GM12892 (cell line): ENCODE data around the gene ITGB3BP.

Source experiments
- POLR2A ChIP-seq: IDR thresholded peaks from 2 replicates; pipeline ENCODE4 v1.6.1; 2011; ENCODE audit warnings: low read depth, low read length, control low read depth
- POLR2AphosphoS5 ChIP-seq: IDR thresholded peaks from 2 replicates; pipeline ENCODE4 v1.6.1; 2011; ENCODE audit warnings: low read depth, low read length, control low read depth
- TAF1 ChIP-seq: IDR thresholded peaks from 2 replicates; pipeline ENCODE4 v1.6.1; 2011; ENCODE audit warnings: low read depth, mild to moderate bottlenecking, control low read depth, low read length, borderline replicate concordance

DNA sequence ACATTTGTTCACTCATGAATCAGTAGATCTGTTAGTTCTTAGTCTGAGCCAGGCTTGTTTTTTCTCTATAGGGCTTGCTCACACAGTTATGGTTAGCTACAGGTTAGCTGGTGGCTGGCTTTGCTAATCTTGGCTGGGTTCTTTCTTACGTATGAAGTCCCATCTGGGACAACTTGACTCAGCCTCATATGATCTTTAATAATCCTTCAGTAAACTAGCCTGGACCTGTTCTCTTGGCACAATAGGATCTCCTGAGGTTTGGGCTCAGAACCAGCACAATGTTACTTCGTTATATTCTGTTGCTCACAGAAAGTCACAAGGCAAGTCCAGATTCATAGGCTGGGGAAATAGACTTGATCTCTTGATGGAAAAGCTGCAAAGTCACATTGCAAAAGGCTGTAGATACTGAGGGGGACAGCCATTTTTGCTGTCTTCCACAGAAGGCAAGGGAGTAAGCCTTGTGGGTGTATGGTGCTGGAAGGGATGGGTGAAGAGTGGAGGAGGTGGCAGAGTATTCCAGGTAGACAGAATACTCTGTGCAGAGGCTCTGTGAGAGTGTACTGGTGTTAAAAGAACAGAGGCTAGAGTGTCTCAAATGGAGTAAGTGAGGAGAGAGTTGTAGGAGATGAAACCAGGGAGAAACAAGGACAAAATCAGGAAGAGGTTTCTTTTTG, 24.7 kb upstream of the ITGB3BP start:
- no peak for TF ChIP-seq POLR2A
- no peak for TF ChIP-seq POLR2AphosphoS5
- TF ChIP-seq TAF1 = no peak
